A549 (cell line): ENCODE measurements around the gene GGT1. TPM values are rescaled to one million over a fixed set of nuclear protein-coding genes. Genes with fewer than 3 reads are reported as not detected.

Experiments
- ATAC-seq, 2 experiments: fragments of 200-7000 bp in 1 of 2; fragments of >200 bp in 1 of 2; cut with Nextera tagmentation in 1 of 2; cut with Tn5 transposase in 1 of 2; 3 replicates each; pipeline versions ENCODE4 v1.8.0 to v1.9.1; 2018 to 2020; ENCODE audit warnings: mild to moderate bottlenecking in 1 of 2, moderate library complexity in 1 of 2
- CTCF ChIA-PET: fragments of 300-600 bp; sonication (Branson Sonifier 250); formaldehyde crosslinking; extraction: SDS; loops from one replicate; lab custom pipeline; 2021; ENCODE audit warnings: antibody characterized with exemption, inconsistent platforms; lab: Yijun Ruan, JAX
- POLR2A ChIA-PET: fragments of 350-600 bp; formaldehyde crosslinking; extraction: SDS; loops from one replicate; lab custom pipeline; 2021; ENCODE audit warnings: antibody characterized with exemption, inconsistent platforms; lab: Yijun Ruan, JAX
- DNase-seq, 2 experiments: peaks; one replicate each; pipeline versions ENCODE4 v3.0.0 to v3.0.0-alpha.2; 2011 to 2016; ENCODE audit warnings: low read depth in 1 of 2, low spot score in 1 of 2
- FAIRE-seq: peaks from 2 replicates; lab custom pipeline; 2011; peaks lifted over from hg19 to GRCh38; lab: Jason Lieb, UNC
- H3K27ac ChIP-seq, 2 experiments: fragments of >200 bp; sonication (Bioruptor Twin); formaldehyde crosslinking; 3 replicates each; pipeline ENCODE4 v1.5.1; 2016 to 2017
- H3K4me1 ChIP-seq: fragments of >200 bp; sonication (Bioruptor Twin); formaldehyde crosslinking; 3 replicates; pipeline ENCODE4 v1.6.1; 2016
- H3K4me2 ChIP-seq: fragments of >200 bp; sonication (Bioruptor Twin); formaldehyde crosslinking; 3 replicates; pipeline ENCODE4 v1.6.1; 2016
- H3K4me3 ChIP-seq: fragments of >200 bp; sonication (Bioruptor Twin); formaldehyde crosslinking; 3 replicates; pipeline ENCODE4 v1.5.1; 2016
- H3K9me3 ChIP-seq: fragments of >200 bp; sonication (Bioruptor Twin); formaldehyde crosslinking; 3 replicates; pipeline ENCODE4 v1.6.1; 2016
- CHD2 ChIP-seq: fragments of 150-350 bp; IDR thresholded peaks from 2 replicates; pipeline ENCODE4 v1.6.1; 2014; ENCODE audit warnings: low read length; ENCODE audit not compliant: partially characterized antibody
- CHD4 ChIP-seq: fragments of 200-600 bp; sonication (generic); IDR thresholded peaks from 2 replicates; pipeline ENCODE4 v1.6.1; 2016; ENCODE audit warnings: antibody characterized with exemption, mild to moderate bottlenecking, borderline replicate concordance
- ESRRA ChIP-seq: fragments of 150-350 bp; IDR thresholded peaks from 2 replicates; pipeline ENCODE4 v1.6.1; 2014; ENCODE audit warnings: mild to moderate bottlenecking, low read length, borderline replicate concordance
- FOSB ChIP-seq: fragments of 250-450 bp; sonication (Bioruptor Pico); IDR thresholded peaks from 2 replicates; pipeline ENCODE4 v1.5.0; 2020; ENCODE audit warnings: mild to moderate bottlenecking, moderate library complexity
- FOXS1 ChIP-seq: fragments of 250-450 bp; sonication (Bioruptor Pico); IDR thresholded peaks from 2 replicates; pipeline ENCODE4 v1.5.0; 2020; ENCODE audit warnings: mild to moderate bottlenecking, moderate library complexity
- GATA3 ChIP-seq: IDR thresholded peaks from 2 replicates; pipeline ENCODE4 v1.6.1; 2012; ENCODE audit warnings: borderline replicate concordance
- HDAC2 ChIP-seq: fragments of 200-600 bp; sonication (generic); IDR thresholded peaks from 2 replicates; pipeline ENCODE4 v1.6.1; 2016
- HEYL ChIP-seq: fragments of 250-450 bp; sonication (Bioruptor Pico); IDR thresholded peaks from 2 replicates; pipeline ENCODE4 v1.8.0; 2021; ENCODE audit warnings: mild to moderate bottlenecking, moderate library complexity
- HOXA7 ChIP-seq: fragments of 250-450 bp; sonication (Bioruptor Pico); IDR thresholded peaks from 2 replicates; pipeline ENCODE4 v1.5.0; 2020; ENCODE audit warnings: mild to moderate bottlenecking, moderate library complexity
- HOXB13 ChIP-seq: fragments of 250-450 bp; sonication (Bioruptor Pico); IDR thresholded peaks from 2 replicates; pipeline ENCODE4 v1.5.0; 2020; ENCODE audit warnings: low read depth, mild to moderate bottlenecking, moderate library complexity
- HOXB5 ChIP-seq: fragments of 250-450 bp; sonication (Bioruptor Pico); IDR thresholded peaks from 2 replicates; pipeline ENCODE4 v1.5.0; 2020; ENCODE audit warnings: mild to moderate bottlenecking, moderate library complexity
- JUN ChIP-seq, 2 experiments: fragments of >200 bp; sonication (Bioruptor Twin); formaldehyde crosslinking; IDR thresholded peaks; 2 replicates in 1 of 2; 3 replicates in 1 of 2; pipeline ENCODE4 v1.6.1; 2016 to 2017
- JUNB ChIP-seq: fragments of >200 bp; sonication (Bioruptor Twin); formaldehyde crosslinking; IDR thresholded peaks from 2 replicates; pipeline ENCODE4 v1.6.1; 2016
- KDM5A ChIP-seq: fragments of 200-600 bp; sonication (generic); IDR thresholded peaks from 2 replicates; pipeline ENCODE4 v1.6.1; 2016; ENCODE audit warnings: antibody characterized with exemption, mild to moderate bottlenecking
- NPAS2 ChIP-seq: fragments of 250-450 bp; sonication (Bioruptor Pico); IDR thresholded peaks from 2 replicates; pipeline ENCODE4 v1.8.0; 2022; ENCODE audit warnings: mild to moderate bottlenecking, moderate library complexity, borderline replicate concordance
- POLR2AphosphoS2 ChIP-seq: conservative IDR thresholded peaks from 2 replicates; pipeline ENCODE4 v1.6.1; 2012; ENCODE audit warnings: low read length, improper control_type of control experiment, inconsistent platforms
- RARB ChIP-seq: fragments of 250-450 bp; sonication (Bioruptor Pico); IDR thresholded peaks from 2 replicates; pipeline ENCODE4 v1.8.0; 2021; ENCODE audit warnings: mild to moderate bottlenecking, moderate library complexity
- REST ChIP-seq: fragments of 200-600 bp; sonication (generic); IDR thresholded peaks from 2 replicates; pipeline ENCODE4 v1.6.1; 2016; ENCODE audit warnings: antibody characterized with exemption, mild to moderate bottlenecking, moderate library complexity
- RFX5 ChIP-seq: fragments of 450-650 bp; IDR thresholded peaks from 2 replicates; pipeline ENCODE4 v1.7.1; 2014; ENCODE audit warnings: antibody characterized with exemption, mild to moderate bottlenecking, moderate library complexity
- SMC3 ChIP-seq: fragments of >200 bp; sonication (Bioruptor Twin); formaldehyde crosslinking; IDR thresholded peaks from 3 replicates; pipeline ENCODE4 v1.6.1; 2018; ENCODE audit warnings: inconsistent platforms
- TFCP2L1 ChIP-seq: fragments of 250-450 bp; sonication (Bioruptor Pico); IDR thresholded peaks from 2 replicates; pipeline ENCODE4 v1.5.0; 2021; ENCODE audit warnings: mild to moderate bottlenecking
- ZNF302 ChIP-seq: fragments of 250-450 bp; sonication (Bioruptor Pico); IDR thresholded peaks from 2 replicates; pipeline ENCODE4 v1.9.0; 2021; ENCODE audit warnings: inconsistent platforms, mild to moderate bottlenecking, moderate library complexity
- WGBS: methylation state at CpG from one replicate; pipeline ENCODE4 v1.1.6; 2017; ENCODE audit errors: missing lambda C conversion rate; 5-methylcytosine and 5-hydroxymethylcytosine counted together
- polyA plus RNA-seq, 4 experiments: library from polyadenylated mRNA; depleted of rRNA in 3 of 4; stranded (reverse); fragments of >200 nt; fragmentation: RNase III in 1 of 4; extraction: RNeasy Plus Mini Kit Qiagen cat#74134 plus additional on column Dnase treatment in 1 of 4; gene quantifications; 2 replicates in 3 of 4; 3 replicates in 1 of 4; pipeline ENCODE4 v1.2.3, GENCODE V29; 2011 to 2017
- TF ChIP-seq, protein P1 (sequence below): fragments of >200 bp; sonication (Bioruptor Twin); formaldehyde crosslinking; IDR thresholded peaks from 2 replicates; pipeline ENCODE4 v1.6.1; 2016
- TF ChIP-seq, protein P2 (sequence below): fragments of 250-450 bp; sonication (Bioruptor Pico); IDR thresholded peaks from 2 replicates; pipeline ENCODE4 v1.5.0; 2020; ENCODE audit warnings: low read depth, mild to moderate bottlenecking, moderate library complexity

The GGT1 gene
- polyA plus RNA-seq, 2 of the 4 experiments (the other 2 are of a cell fraction): 50.1 to 118 TPM

DNA sequence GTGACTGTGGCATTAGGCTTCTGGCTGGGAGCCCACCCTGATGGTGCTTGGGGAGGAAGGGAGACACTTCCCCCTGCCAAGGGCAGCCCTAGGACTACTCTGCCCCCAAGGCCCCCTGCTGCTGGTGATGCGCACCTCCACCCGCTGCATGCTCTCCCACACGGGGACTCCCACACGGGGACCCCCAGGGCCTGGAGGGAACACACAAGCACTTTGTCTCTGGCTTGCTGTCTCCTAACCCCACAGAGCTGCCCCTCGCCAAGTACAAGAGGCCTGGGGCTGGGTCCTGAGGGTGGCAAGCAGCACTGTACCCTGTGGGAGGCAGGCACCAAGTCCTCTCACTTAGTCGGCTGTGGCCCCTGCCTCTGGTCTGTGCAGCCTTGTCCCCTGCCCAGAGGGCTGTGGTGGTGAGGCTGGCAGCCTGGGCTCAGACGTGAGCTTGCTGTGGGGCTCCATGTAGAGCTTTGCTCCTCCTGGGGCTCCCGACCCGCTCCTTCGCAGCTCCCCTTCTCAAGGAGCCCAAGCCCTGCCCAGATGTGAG is 18.1 kb upstream of the GGT1 start:
- ChIA-PET CTCF (no interaction called here), POLR2A (no interaction called here)
- no peak for TF ChIP-seq CHD2
- no peak for TF ChIP-seq HOXB5 (CRISPR knock-in tag)
- no peak for TF ChIP-seq FOXS1 (CRISPR knock-in tag)
- TF ChIP-seq POLR2AphosphoS2: no peak
- TF ChIP-seq RFX5: no peak
- TF ChIP-seq KDM5A: no peak
- TF ChIP-seq, protein P1, sequence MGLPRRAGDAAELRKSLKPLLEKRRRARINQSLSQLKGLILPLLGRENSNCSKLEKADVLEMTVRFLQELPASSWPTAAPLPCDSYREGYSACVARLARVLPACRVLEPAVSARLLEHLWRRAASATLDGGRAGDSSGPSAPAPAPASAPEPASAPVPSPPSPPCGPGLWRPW: no peak
- TF ChIP-seq HOXB13: no peak
- peaks cover 7% of the 10 kb centered on the region; the same call in 2 of the 3 replicates for H3K4me1 ChIP-seq
- ATAC-seq (no peak; a peak in 1 of 6 replicates), DNase-seq (no peak), FAIRE-seq (no peak)
- no peaks in the 10 kb centered on the region for H3K9me3 ChIP-seq
- WGBS: 100% methylated on average over 4 of the region's 10 CpGs
- no peak overlapping the region for H3K4me2 ChIP-seq
- no peak overlapping the region for H3K27ac ChIP-seq
- H3K4me3 ChIP-seq: no peak overlapping the region

DNA sequence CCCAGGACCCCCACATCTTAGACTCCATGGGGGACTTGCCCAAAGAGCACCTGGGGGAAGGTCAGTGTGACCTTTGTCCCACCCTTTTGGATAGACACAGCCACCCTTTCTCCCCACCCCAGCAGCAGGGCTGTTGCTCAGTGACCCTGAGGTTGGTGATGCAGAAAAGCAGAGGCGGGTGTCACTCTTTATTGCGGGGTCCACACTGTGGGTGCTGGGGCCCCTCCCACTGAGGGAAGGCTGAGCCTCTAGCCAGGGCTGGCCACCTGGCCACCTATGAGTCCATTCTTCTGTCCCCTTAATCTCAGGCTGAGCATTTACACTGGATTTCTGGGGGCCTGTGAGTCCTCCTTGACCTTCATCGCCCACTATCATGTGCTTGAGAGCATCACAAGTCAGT is 17.5 kb upstream of the GGT1 start:
- Histone ChIP-seq H3K4me1 (peaks cover 2% of the 10 kb centered on the region; the same call in 2 of the 3 replicates), H3K9me3 (no peaks in the 10 kb centered on the region), H3K27ac (no peak overlapping the region)
- CTCF ChIA-PET: no interaction called here
- POLR2A ChIA-PET: no interaction called here
- TF ChIP-seq ESRRA: no peak
- TF ChIP-seq HOXB13: no peak
- no peak for TF ChIP-seq SMC3
- no peak for TF ChIP-seq RARB
- TF ChIP-seq GATA3: no peak
- TF ChIP-seq, protein P2, sequence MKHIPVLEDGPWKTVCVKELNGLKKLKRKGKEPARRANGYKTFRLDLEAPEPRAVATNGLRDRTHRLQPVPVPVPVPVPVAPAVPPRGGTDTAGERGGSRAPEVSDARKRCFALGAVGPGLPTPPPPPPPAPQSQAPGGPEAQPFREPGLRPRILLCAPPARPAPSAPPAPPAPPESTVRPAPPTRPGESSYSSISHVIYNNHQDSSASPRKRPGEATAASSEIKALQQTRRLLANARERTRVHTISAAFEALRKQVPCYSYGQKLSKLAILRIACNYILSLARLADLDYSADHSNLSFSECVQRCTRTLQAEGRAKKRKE: no peak
- TF ChIP-seq HDAC2: no peak
- no peak for TF ChIP-seq ZNF302 (CRISPR knock-in tag)
- TF ChIP-seq HEYL (CRISPR knock-in tag): no peak
- TF ChIP-seq REST: no peak
- TF ChIP-seq HOXA7: no peak
- TF ChIP-seq NPAS2: no peak
- no peak for TF ChIP-seq FOSB (CRISPR knock-in tag)
- TF ChIP-seq JUN (IDR thresholded peaks at IDR 0.05): no peak
- no peak for TF ChIP-seq CHD4
- TF ChIP-seq TFCP2L1 (CRISPR knock-in tag): no peak
- no peak for TF ChIP-seq JUNB
- TF ChIP-seq, all 56 proteins: peak for 0
- DNase-seq (no peak), ATAC-seq (no peak), FAIRE-seq (no peak)
- Histone ChIP-seq H3K4me3 (no peak overlapping the region), H3K4me2 (no peak overlapping the region)
- 100% methylated on average over 1 of the region's 3 CpGs for WGBS
